D721Med (cell line): ENCODE data around the gene CTAG2.
"Not testable (repeated sequence)": the region's sequence is repeated elsewhere in the genome, so short reads cannot be mapped to it uniquely, and the experiment has no call there.

Experiments
- DNase-seq: peaks from one replicate; pipeline ENCODE4 v3.0.0; 2011; ENCODE audit warnings: low spot score; ENCODE audit not compliant: insufficient read length
- FAIRE-seq: peaks from 2 replicates; lab custom pipeline; 2011; peaks lifted over from hg19 to GRCh38; lab: Jason Lieb, UNC
- CTCF ChIP-seq: IDR thresholded peaks from 2 replicates; pipeline ENCODE4 v1.5.1; 2012; ENCODE audit warnings: mild to moderate bottlenecking, control low read depth; ENCODE audit not compliant: insufficient read depth; ENCODE audit errors: missing control alignments

Gene CTAG2

GRCh38 chrX:154653413-154653812 is at the start of gene CTAG2:
Gene CTAG2, minus strand, starts transcription at chrX:154653579. Its CDS starts 64 bp downstream, at chrX:154653515.
- DNase-seq, FAIRE-seq: not testable (repeated sequence)

GRCh38 chrX:154698630-154699248 is 45.4 kb upstream of the CTAG2 start:
- DNase-seq (no peak), FAIRE-seq (no peak)
- TF ChIP-seq CTCF, result no peak

- no peak for FAIRE-seq
- no peak for DNase-seq
- TF ChIP-seq CTCF, result no peak
Measured at GRCh38 chrX:154696676-154697045, 43.3 kb upstream of the CTAG2 start.

GRCh38 chrX:154695911-154696675 is 42.7 kb upstream of the CTAG2 start:
- TF ChIP-seq CTCF, result no peak
- DNase-seq (no peak), FAIRE-seq (no peak)

GRCh38 chrX:154693394-154693793 is 40.0 kb upstream of the CTAG2 start:
- FAIRE-seq (no peak), DNase-seq (no peak)
- no peak for TF ChIP-seq CTCF

GRCh38 chrX:154690438-154690837 is 37.1 kb upstream of the CTAG2 start:
- not testable (repeated sequence) for FAIRE-seq

GRCh38 chrX:154672084-154672483 is 18.7 kb upstream of the CTAG2 start:
- DNase-seq, FAIRE-seq: not testable (repeated sequence)

More at GRCh38 chrX:154690438-154690837, 37.1 kb upstream of the CTAG2 start:
- not testable (repeated sequence) for DNase-seq

- FAIRE-seq, DNase-seq: not testable (repeated sequence)
Measured at GRCh38 chrX:154670848-154671247, 17.5 kb upstream of the CTAG2 start.

GRCh38 chrX:154661899-154662298 is 8.5 kb upstream of the CTAG2 start:
- FAIRE-seq, result no peak
- no peak for DNase-seq
- no peak for TF ChIP-seq CTCF
